Measurements from ENCODE around the gene MAN2A1. TPM values are rescaled to one million over a fixed set of nuclear protein-coding genes. Genes with fewer than 3 reads are reported as not detected.

Gene MAN2A1
- total and polyA plus RNA-seq, 10 donors: 9.5 to 84.8 (median 54.5) TPM

- intact Hi-C loops (cut with DNase I; ENCODE audit: low total_unique reads): no loop called here
- no peaks in the 10 kb centered on the region for H3K4me1 ChIP-seq
- H3K27ac ChIP-seq: no peak overlapping the region
- H3K36me3 ChIP-seq: peaks cover 0 to 11% (median 4%) of the 10 kb centered on the region in 6 donors
- H3K27me3 ChIP-seq (replicated peaks in 1 of 7): no peaks in the 10 kb centered on the region
- no peak for DNase-seq
- 80 to 100% (median 94%) methylated on average over 2 of the region's 2 CpGs for WGBS, 5 donors
- TF ChIP-seq, protein P1, sequence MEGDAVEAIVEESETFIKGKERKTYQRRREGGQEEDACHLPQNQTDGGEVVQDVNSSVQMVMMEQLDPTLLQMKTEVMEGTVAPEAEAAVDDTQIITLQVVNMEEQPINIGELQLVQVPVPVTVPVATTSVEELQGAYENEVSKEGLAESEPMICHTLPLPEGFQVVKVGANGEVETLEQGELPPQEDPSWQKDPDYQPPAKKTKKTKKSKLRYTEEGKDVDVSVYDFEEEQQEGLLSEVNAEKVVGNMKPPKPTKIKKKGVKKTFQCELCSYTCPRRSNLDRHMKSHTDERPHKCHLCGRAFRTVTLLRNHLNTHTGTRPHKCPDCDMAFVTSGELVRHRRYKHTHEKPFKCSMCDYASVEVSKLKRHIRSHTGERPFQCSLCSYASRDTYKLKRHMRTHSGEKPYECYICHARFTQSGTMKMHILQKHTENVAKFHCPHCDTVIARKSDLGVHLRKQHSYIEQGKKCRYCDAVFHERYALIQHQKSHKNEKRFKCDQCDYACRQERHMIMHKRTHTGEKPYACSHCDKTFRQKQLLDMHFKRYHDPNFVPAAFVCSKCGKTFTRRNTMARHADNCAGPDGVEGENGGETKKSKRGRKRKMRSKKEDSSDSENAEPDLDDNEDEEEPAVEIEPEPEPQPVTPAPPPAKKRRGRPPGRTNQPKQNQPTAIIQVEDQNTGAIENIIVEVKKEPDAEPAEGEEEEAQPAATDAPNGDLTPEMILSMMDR (IDR thresholded peaks at IDR 0.05 in 8 of 11, conservative IDR thresholded peaks at IDR 0.05 in 3 of 11): no peak
- no peak for TF ChIP-seq POLR2AphosphoS5 (IDR thresholded peaks at IDR 0.05)
- TF ChIP-seq POLR2A (IDR thresholded peaks at IDR 0.05): no peak
- H3K9me3 ChIP-seq: no peaks in the 10 kb centered on the region
- H3K4me3 ChIP-seq: no peak overlapping the region
Measured at GRCh38 chr5:109725135-109725534, 35.4 kb downstream of the MAN2A1 start.

DNA sequence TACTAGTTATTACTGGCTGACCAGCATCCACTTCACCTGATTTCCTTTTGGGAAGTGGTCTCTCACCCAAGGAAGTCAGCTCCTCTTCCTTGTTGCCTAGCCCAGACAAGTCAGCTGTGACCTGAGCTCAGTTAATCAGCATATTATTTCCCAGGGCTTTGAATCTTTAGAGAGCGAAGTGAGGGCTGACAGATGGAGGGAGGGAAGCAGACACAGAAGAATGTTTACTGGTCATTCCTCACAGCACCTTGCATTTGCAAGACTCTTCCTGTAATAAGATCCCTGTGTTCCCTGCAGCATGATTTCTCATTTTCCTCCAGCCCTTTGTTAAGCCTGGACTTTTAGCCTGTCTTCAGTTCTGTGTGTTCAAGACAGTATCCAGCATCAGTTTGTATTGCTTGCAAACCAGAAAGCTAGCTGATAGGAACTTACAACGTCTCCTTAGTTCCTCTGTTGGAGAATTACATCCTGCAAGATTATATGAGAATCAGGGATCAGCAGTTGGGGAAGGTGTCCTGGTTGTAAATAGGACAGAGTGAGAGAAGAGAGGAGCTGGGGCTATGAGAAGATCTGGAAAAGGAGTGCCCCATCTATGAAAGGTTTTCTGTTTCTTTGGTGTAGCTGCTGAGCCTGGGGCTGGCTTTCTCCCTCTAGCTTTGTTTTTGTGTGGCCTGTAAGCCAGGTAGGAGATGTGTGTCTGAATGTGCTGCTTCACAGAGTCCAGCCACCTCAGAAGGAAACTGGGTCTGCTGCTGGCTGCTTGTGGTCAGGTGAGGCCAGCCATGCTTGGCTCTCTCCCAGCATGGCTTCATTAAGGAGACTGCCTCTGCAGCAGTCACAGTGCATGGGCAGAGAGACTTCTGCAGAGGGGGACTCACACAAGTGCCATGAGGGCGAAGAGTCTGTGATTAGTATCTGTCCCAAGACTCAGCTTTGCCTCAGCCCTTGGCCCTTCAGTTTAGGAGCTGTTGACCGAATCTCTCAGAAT is 50.3 kb downstream of the MAN2A1 start:
- 52 to 61% (median 57%) methylated on average over 4 of the region's 4 CpGs for WGBS, 5 donors
- Histone ChIP-seq H3K27ac (peak overlapping the region in 1 of 8 donors; percentile 1), H3K27me3 (replicated peaks in 1 of 7) (no peaks in the 10 kb centered on the region), H3K4me1 (peaks cover 3 to 52% (median 25%) of the 10 kb centered on the region in 6 donors), H3K36me3 (peaks cover 0 to 14% (median 0%) of the 10 kb centered on the region in 6 donors), H3K4me3 (no peak overlapping the region), H3K9me3 (no peaks in the 10 kb centered on the region)
- TF ChIP-seq POLR2A (IDR thresholded peaks at IDR 0.05): no peak
- TF ChIP-seq, protein P1 (IDR thresholded peaks at IDR 0.05 in 8 of 11, conservative IDR thresholded peaks at IDR 0.05 in 3 of 11): no peak
- no peak for TF ChIP-seq POLR2AphosphoS5 (IDR thresholded peaks at IDR 0.05)
- DNase-seq: no peak
- intact Hi-C loops (cut with DNase I; ENCODE audit: low total_unique reads): no loop called here

DNA sequence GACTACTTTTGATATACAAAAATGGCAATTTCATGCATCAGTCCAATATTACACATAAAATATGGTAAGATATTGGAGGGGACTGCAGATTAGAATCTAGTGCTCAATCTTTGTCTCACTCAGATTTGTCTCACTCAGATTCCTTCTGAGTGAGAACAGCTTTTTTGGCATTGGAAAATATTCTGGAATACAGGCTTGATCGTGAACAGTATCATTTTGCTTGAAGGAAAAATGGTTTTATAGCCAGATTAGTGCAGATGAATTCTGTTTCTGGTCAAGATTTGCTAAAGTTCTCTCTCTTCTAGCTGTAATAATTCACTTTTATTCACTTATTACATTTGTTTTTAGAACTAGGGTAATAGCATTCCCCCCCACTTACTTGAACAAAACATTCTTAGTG is 51.2 kb downstream of the MAN2A1 start:
- 94 to 100% (median 98%) methylated on average over 1 of the region's 1 CpG for WGBS, 5 donors
- Histone ChIP-seq H3K9me3 (no peaks in the 10 kb centered on the region), H3K27me3 (replicated peaks in 1 of 7) (no peaks in the 10 kb centered on the region), H3K4me3 (no peak overlapping the region), H3K36me3 (peaks cover 0 to 12% (median 0%) of the 10 kb centered on the region in 6 donors), H3K27ac (no peak overlapping the region), H3K4me1 (peaks cover 3 to 52% (median 25%) of the 10 kb centered on the region in 6 donors)
- TF ChIP-seq POLR2AphosphoS5 (IDR thresholded peaks at IDR 0.05): no peak
- no peak for TF ChIP-seq POLR2A (IDR thresholded peaks at IDR 0.05)
- TF ChIP-seq, protein P1 (IDR thresholded peaks at IDR 0.05 in 8 of 11, conservative IDR thresholded peaks at IDR 0.05 in 3 of 11): no peak
- DNase-seq: no peak
- intact Hi-C loops (cut with DNase I; ENCODE audit: low total_unique reads): no loop called here

GRCh38 chr5:109741390-109741789 is 51.7 kb downstream of the MAN2A1 start:
- Histone ChIP-seq H3K4me1 (peaks cover 3 to 52% (median 25%) of the 10 kb centered on the region in 6 donors), H3K9me3 (no peaks in the 10 kb centered on the region), H3K27ac (no peak overlapping the region), H3K27me3 (replicated peaks in 1 of 7) (no peaks in the 10 kb centered on the region), H3K4me3 (no peak overlapping the region), H3K36me3 (peaks cover 0 to 10% (median 0%) of the 10 kb centered on the region in 6 donors)
- WGBS, 5 donors: 91 to 97% (median 93%) methylated on average over 1 of the region's 1 CpG
- TF ChIP-seq, protein P1 (IDR thresholded peaks at IDR 0.05 in 8 of 11, conservative IDR thresholded peaks at IDR 0.05 in 3 of 11): no peak
- TF ChIP-seq POLR2AphosphoS5 (IDR thresholded peaks at IDR 0.05) (no peak), POLR2A (IDR thresholded peaks at IDR 0.05) (no peak)
- DNase-seq: no peak
- intact Hi-C loops (cut with DNase I; ENCODE audit: low total_unique reads): no loop called here

Data from spleen (tissue), 11 donors.